Measurements from ENCODE around the gene PCDHA1. TPM values are rescaled to one million over a fixed set of nuclear protein-coding genes. Genes with fewer than 3 reads are reported as not detected.

PCDHA1 gene
- total and polyA plus RNA-seq, 2 donors = not detected

GRCh38 chr5:140989254-140990020, 203.5 kb downstream of the PCDHA1 start:
- Histone ChIP-seq H3K27me3 (ENCODE audit: control insufficient read depth in 2 of 2, insufficient read depth in 1 of 2, low read length in 1 of 2) (no peaks in the 10 kb centered on the region), H3K4me3 (ENCODE audit: low read length in 2 of 2) (no peak overlapping the region), H3K27ac (ENCODE audit: low read depth in 1 of 2, low read length in 1 of 2) (no peak overlapping the region), H3K4me1 (ENCODE audit: control insufficient read depth in 2 of 2, insufficient read depth in 2 of 2, low read length in 2 of 2) (no peaks in the 10 kb centered on the region), H3K9me3 (ENCODE audit: control insufficient read depth in 2 of 2, insufficient read depth in 1 of 2, low read length in 1 of 2) (no peaks in the 10 kb centered on the region), H3K36me3 (ENCODE audit: control insufficient read depth in 2 of 2, insufficient read depth in 2 of 2, low read length in 1 of 2) (no peaks in the 10 kb centered on the region)
- no peak for DNase-seq (ENCODE audit: low read depth in 6 of 9, low spot score in 9 of 9)
- WGBS = 81% methylated on average over 7 of the region's 7 CpGs

- Histone ChIP-seq H3K4me1 (ENCODE audit: control insufficient read depth in 2 of 2, insufficient read depth in 2 of 2, low read length in 2 of 2) (no peaks in the 10 kb centered on the region), H3K27ac (ENCODE audit: low read depth in 1 of 2, low read length in 1 of 2) (no peak overlapping the region), H3K27me3 (ENCODE audit: control insufficient read depth in 2 of 2, insufficient read depth in 1 of 2, low read length in 1 of 2) (no peaks in the 10 kb centered on the region), H3K9me3 (ENCODE audit: control insufficient read depth in 2 of 2, insufficient read depth in 1 of 2, low read length in 1 of 2) (no peaks in the 10 kb centered on the region), H3K36me3 (ENCODE audit: control insufficient read depth in 2 of 2, insufficient read depth in 2 of 2, low read length in 1 of 2) (no peaks in the 10 kb centered on the region), H3K4me3 (ENCODE audit: low read length in 2 of 2) (no peak overlapping the region)
- DNase-seq (ENCODE audit: low read depth in 6 of 9, low spot score in 9 of 9) = no peak
- 83% methylated on average over 2 of the region's 2 CpGs for WGBS
Measured at GRCh38 chr5:140992828-140993227, 206.9 kb downstream of the PCDHA1 start.

- no peaks in the 10 kb centered on the region for H3K27me3 ChIP-seq (ENCODE audit: control insufficient read depth in 2 of 2, insufficient read depth in 1 of 2, low read length in 1 of 2)
- H3K36me3 ChIP-seq (ENCODE audit: control insufficient read depth in 2 of 2, insufficient read depth in 2 of 2, low read length in 1 of 2) = no peaks in the 10 kb centered on the region
- no peaks in the 10 kb centered on the region for H3K9me3 ChIP-seq (ENCODE audit: control insufficient read depth in 2 of 2, insufficient read depth in 1 of 2, low read length in 1 of 2)
- H3K27ac ChIP-seq (ENCODE audit: low read depth in 1 of 2, low read length in 1 of 2) = no peak overlapping the region
- DNase-seq (ENCODE audit: low read depth in 6 of 9, low spot score in 9 of 9) = no peak
- H3K4me1 ChIP-seq (ENCODE audit: control insufficient read depth in 2 of 2, insufficient read depth in 2 of 2, low read length in 2 of 2) = no peaks in the 10 kb centered on the region
- no peak overlapping the region for H3K4me3 ChIP-seq (ENCODE audit: low read length in 2 of 2)
- WGBS = 93% methylated on average over 1 of the region's 1 CpG
Measured at GRCh38 chr5:140996060-140996459, 210.1 kb downstream of the PCDHA1 start.

DNA sequence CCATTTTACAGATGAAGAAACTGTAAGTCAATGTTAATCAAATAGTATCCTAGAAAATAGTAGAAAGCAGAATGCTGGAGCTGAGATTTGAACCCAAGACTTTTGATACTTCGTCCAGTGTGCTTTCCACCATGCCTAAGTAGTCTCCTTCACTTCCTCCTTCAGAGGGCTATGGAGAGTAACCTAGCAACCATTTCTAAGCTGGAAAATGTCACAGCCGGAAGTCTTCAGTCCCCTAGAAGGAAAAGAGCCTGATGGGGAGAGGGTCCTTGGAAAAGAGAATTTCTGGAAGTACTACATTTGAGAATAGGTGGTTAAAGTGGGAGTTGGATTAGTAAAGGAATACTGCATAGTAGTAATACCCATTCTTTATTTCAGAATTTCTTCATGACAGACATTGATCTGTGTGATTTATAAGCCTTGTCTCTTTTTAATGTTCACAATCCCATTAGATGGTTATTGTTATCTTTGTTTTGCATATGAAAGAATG, 213.0 kb downstream of the PCDHA1 start:
- no peak overlapping the region for H3K27ac ChIP-seq (ENCODE audit: low read depth in 1 of 2, low read length in 1 of 2)
- H3K4me1 ChIP-seq (ENCODE audit: control insufficient read depth in 2 of 2, insufficient read depth in 2 of 2, low read length in 2 of 2) = no peaks in the 10 kb centered on the region
- H3K36me3 ChIP-seq (ENCODE audit: control insufficient read depth in 2 of 2, insufficient read depth in 2 of 2, low read length in 1 of 2) = no peaks in the 10 kb centered on the region
- DNase-seq (ENCODE audit: low read depth in 6 of 9, low spot score in 9 of 9) = no peak
- H3K9me3 ChIP-seq (ENCODE audit: control insufficient read depth in 2 of 2, insufficient read depth in 1 of 2, low read length in 1 of 2) = no peaks in the 10 kb centered on the region
- 73% methylated on average over 2 of the region's 2 CpGs for WGBS
- no peak overlapping the region for H3K4me3 ChIP-seq (ENCODE audit: low read length in 2 of 2)
- peaks cover 0 to 11% of the 10 kb centered on the region in 2 donors for H3K27me3 ChIP-seq (ENCODE audit: control insufficient read depth in 2 of 2, insufficient read depth in 1 of 2, low read length in 1 of 2)

DNA sequence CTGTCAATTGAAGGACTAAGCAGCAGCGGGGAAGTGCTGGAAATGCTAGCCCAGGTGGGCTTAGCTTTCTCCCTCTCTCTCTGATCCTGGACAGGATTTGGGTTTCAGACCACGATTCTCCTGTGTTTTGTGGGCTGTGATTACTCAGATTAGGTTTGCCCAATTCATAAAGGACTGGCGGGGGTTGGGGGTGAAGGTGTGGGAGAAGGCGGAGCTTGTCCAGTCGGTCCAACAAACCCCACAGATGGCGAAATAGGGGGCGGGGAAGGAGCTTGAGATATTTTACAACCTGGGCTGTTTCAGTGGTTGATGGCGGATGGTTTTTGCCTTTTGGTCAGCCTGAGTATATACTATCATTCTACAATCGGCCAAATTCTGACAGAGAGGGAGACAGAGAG, 215.5 kb downstream of the PCDHA1 start:
- no peaks in the 10 kb centered on the region for H3K36me3 ChIP-seq (ENCODE audit: control insufficient read depth in 2 of 2, insufficient read depth in 2 of 2, low read length in 1 of 2)
- H3K27me3 ChIP-seq (ENCODE audit: control insufficient read depth in 2 of 2, insufficient read depth in 1 of 2, low read length in 1 of 2) = peaks cover 0 to 11% of the 10 kb centered on the region in 2 donors
- no peak overlapping the region for H3K4me3 ChIP-seq (ENCODE audit: low read length in 2 of 2)
- 6% methylated on average over 9 of the region's 9 CpGs for WGBS
- H3K27ac ChIP-seq (ENCODE audit: low read depth in 1 of 2, low read length in 1 of 2) = no peak overlapping the region
- no peaks in the 10 kb centered on the region for H3K4me1 ChIP-seq (ENCODE audit: control insufficient read depth in 2 of 2, insufficient read depth in 2 of 2, low read length in 2 of 2)
- no peak for DNase-seq (ENCODE audit: low read depth in 6 of 9, low spot score in 9 of 9)
- no peaks in the 10 kb centered on the region for H3K9me3 ChIP-seq (ENCODE audit: control insufficient read depth in 2 of 2, insufficient read depth in 1 of 2, low read length in 1 of 2)

DNA sequence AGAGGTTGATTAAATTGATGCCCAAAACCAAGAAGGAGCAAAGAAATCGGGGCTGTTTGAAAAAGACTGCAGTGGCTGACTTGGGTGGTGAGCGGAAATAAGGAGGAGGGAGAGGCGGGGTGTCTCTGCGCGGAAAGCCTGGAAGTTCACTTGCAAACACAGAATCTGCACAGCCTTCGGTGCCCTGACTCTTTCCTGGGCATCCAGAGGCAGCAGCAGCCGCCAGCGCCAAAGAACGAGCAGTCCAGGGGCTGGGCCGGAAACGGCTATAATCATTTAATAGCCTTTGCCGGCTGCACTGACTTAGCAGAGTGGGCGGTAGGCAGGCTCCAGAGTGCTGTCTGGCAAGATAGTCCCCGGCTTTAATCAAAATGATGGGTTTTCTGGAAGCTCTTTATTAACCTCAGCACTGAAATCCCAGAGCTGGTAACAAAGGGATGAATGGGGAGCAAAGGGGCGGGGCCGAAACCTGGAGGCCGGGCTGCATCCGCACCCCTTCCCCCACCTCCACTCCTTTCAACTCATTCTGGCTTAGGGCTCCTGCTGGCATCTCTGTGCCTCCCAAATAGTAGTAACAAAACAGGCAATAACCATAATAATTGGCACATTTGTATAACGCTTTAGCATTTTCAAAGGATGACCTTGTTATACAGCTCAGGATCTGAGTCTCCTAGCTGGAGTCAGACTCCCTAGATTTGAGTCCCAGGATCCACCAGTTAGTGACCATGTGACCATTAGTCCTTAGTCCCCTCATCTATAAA, 216.1 kb downstream of the PCDHA1 start:
- Histone ChIP-seq H3K27me3 (ENCODE audit: control insufficient read depth in 2 of 2, insufficient read depth in 1 of 2, low read length in 1 of 2) (peaks cover 0 to 11% of the 10 kb centered on the region in 2 donors), H3K4me3 (ENCODE audit: low read length in 2 of 2) (no peak overlapping the region), H3K9me3 (ENCODE audit: control insufficient read depth in 2 of 2, insufficient read depth in 1 of 2, low read length in 1 of 2) (no peaks in the 10 kb centered on the region), H3K4me1 (ENCODE audit: control insufficient read depth in 2 of 2, insufficient read depth in 2 of 2, low read length in 2 of 2) (no peaks in the 10 kb centered on the region), H3K36me3 (ENCODE audit: control insufficient read depth in 2 of 2, insufficient read depth in 2 of 2, low read length in 1 of 2) (no peaks in the 10 kb centered on the region), H3K27ac (ENCODE audit: low read depth in 1 of 2, low read length in 1 of 2) (no peak overlapping the region)
- DNase-seq (ENCODE audit: low read depth in 6 of 9, low spot score in 9 of 9) = no peak
- 4% methylated on average over 19 of the region's 19 CpGs for WGBS

DNA sequence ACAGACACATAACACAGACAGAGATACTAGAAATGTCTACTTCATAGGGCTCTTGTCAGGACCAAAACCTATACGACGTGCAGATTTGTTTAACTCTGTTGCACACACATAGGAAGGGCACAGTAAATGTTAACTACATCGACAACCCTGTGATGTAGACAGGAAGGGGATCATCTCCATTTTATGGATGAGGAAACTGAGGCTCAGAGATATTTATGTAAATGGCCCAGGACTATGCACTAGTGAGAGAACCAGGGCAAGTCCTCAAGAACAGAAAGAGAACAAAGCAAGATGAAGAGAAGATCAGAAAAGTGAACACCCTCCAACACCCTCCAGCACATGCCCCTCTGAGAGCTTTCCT, 216.6 kb downstream of the PCDHA1 start:
- Histone ChIP-seq H3K4me3 (ENCODE audit: low read length in 2 of 2) (no peak overlapping the region), H3K9me3 (ENCODE audit: control insufficient read depth in 2 of 2, insufficient read depth in 1 of 2, low read length in 1 of 2) (no peaks in the 10 kb centered on the region), H3K36me3 (ENCODE audit: control insufficient read depth in 2 of 2, insufficient read depth in 2 of 2, low read length in 1 of 2) (no peaks in the 10 kb centered on the region), H3K27ac (ENCODE audit: low read depth in 1 of 2, low read length in 1 of 2) (no peak overlapping the region), H3K27me3 (ENCODE audit: control insufficient read depth in 2 of 2, insufficient read depth in 1 of 2, low read length in 1 of 2) (peaks cover 0 to 11% of the 10 kb centered on the region in 2 donors), H3K4me1 (ENCODE audit: control insufficient read depth in 2 of 2, insufficient read depth in 2 of 2, low read length in 2 of 2) (no peaks in the 10 kb centered on the region)
- DNase-seq (ENCODE audit: low read depth in 6 of 9, low spot score in 9 of 9) = no peak
- WGBS = 40% methylated on average over 3 of the region's 3 CpGs

DNA sequence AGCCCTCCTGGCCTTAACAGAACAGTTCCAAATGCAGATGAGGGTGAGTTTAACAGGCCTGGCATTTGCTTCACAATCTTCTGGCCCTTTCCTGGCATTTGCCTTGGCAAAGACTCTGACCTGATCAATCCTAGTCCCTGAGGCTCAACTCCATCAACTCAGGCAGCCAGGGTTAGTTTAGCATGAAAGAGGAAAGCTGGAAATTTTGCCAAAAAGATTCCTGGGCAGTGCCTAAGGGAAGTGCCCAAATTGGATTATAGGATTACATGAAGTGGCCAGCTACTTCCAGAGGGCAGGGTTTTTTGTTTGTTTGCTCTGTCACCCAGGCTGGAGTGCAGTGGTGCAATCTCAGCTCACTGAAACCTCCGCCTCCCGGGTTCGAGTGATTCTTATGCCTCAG, 217.1 kb downstream of the PCDHA1 start:
- H3K4me1 ChIP-seq (ENCODE audit: control insufficient read depth in 2 of 2, insufficient read depth in 2 of 2, low read length in 2 of 2) = no peaks in the 10 kb centered on the region
- no peak overlapping the region for H3K27ac ChIP-seq (ENCODE audit: low read depth in 1 of 2, low read length in 1 of 2)
- no peak for DNase-seq (ENCODE audit: low read depth in 6 of 9, low spot score in 9 of 9)
- no peaks in the 10 kb centered on the region for H3K36me3 ChIP-seq (ENCODE audit: control insufficient read depth in 2 of 2, insufficient read depth in 2 of 2, low read length in 1 of 2)
- 94% methylated on average over 3 of the region's 3 CpGs for WGBS
- no peaks in the 10 kb centered on the region for H3K9me3 ChIP-seq (ENCODE audit: control insufficient read depth in 2 of 2, insufficient read depth in 1 of 2, low read length in 1 of 2)
- H3K27me3 ChIP-seq (ENCODE audit: control insufficient read depth in 2 of 2, insufficient read depth in 1 of 2, low read length in 1 of 2) = peaks cover 0 to 11% of the 10 kb centered on the region in 2 donors
- H3K4me3 ChIP-seq (ENCODE audit: low read length in 2 of 2) = no peak overlapping the region

All from thymus (tissue), 11 donors.